GM12878 (cell line): ENCODE measurements around the gene HMMR. TPM values are rescaled to one million over a fixed set of nuclear protein-coding genes. Genes with fewer than 3 reads are reported as not detected.

Experiments used
- ATAC-seq: fragments of 200-7000 bp; cut with Tn5 transposase; 3 replicates; pipeline ENCODE4 v1.9.1; 2020; ENCODE audit warnings: mild to moderate bottlenecking, moderate library complexity
- BruUV-seq: library from RNA; stranded (reverse); fragments of 400-500 nt; replicated peaks from 2 replicates; lab custom pipeline; 2021; lab: Mats Ljungman, UMichigan
- CTCF ChIA-PET: fragments of 300-600 bp; sonication (Branson Sonifier 250); formaldehyde crosslinking; extraction: SDS; loops from one replicate; lab custom pipeline; 2021; ENCODE audit warnings: inconsistent platforms; lab: Yijun Ruan, JAX
- POLR2A ChIA-PET: fragments of 350-600 bp; formaldehyde crosslinking; extraction: SDS; loops from one replicate; lab custom pipeline; 2021; ENCODE audit warnings: inconsistent platforms; lab: Charles Lee
- RAD21 ChIA-PET: fragments of 300-600 bp; sonication (Branson Sonifier 250); formaldehyde crosslinking; loops from one replicate; lab custom pipeline; 2023; ENCODE audit warnings: antibody characterized with exemption; ENCODE audit not compliant: unreplicated experiment; lab: Charles Lee
- SMC1A ChIA-PET: fragments of 300-600 bp; sonication (Branson Sonifier 250); formaldehyde crosslinking; loops from one replicate; lab custom pipeline; 2023; ENCODE audit not compliant: unreplicated experiment, uncharacterized antibody; lab: Charles Lee
- DNase-seq: peaks from one replicate; pipeline ENCODE4 v3.0.0-alpha.2; 2011; ENCODE audit warnings: low read depth, low spot score
- FAIRE-seq: peaks from 3 replicates; lab custom pipeline; 2011; peaks lifted over from hg19 to GRCh38; lab: Jason Lieb, UNC
- H2AFZ ChIP-seq: 2 replicates; pipeline ENCODE4 v1.6.0; 2011; ENCODE audit warnings: low read depth, low read length, control low read depth; ENCODE audit not compliant: control insufficient read depth
- H3K27ac ChIP-seq: 2 replicates; pipeline ENCODE4 v1.5.1; 2011; ENCODE audit warnings: control low read depth; ENCODE audit not compliant: control insufficient read depth, insufficient read depth
- H3K27me3 ChIP-seq, 2 experiments: replicated peaks in 1 of 2; 2 replicates each; pipeline versions ENCODE4 v1.6.0 to v1.6.1; 2011; ENCODE audit warnings: low read length in 1 of 2; ENCODE audit not compliant: control insufficient read depth in 2 of 2, insufficient read depth in 2 of 2
- H3K36me3 ChIP-seq, 2 experiments: 2 replicates each; pipeline ENCODE4 v1.5.1; 2011; ENCODE audit warnings: low read length in 1 of 2; ENCODE audit not compliant: control insufficient read depth in 2 of 2, insufficient read depth in 2 of 2
- H3K4me1 ChIP-seq: 2 replicates; pipeline ENCODE4 v1.6.1; 2011; ENCODE audit warnings: mild to moderate bottlenecking, low read length, moderate library complexity, mixed read lengths; ENCODE audit not compliant: control insufficient read depth, insufficient read depth
- H3K4me2 ChIP-seq: 2 replicates; pipeline ENCODE4 v1.6.0; 2011; ENCODE audit warnings: control low read depth; ENCODE audit not compliant: control insufficient read depth, insufficient read depth
- H3K4me3 ChIP-seq: fragments of 200-600 bp; sonication (generic); 2 replicates; pipeline ENCODE4 v1.5.1; 2016
- H3K79me2 ChIP-seq: 2 replicates; pipeline ENCODE4 v1.6.0; 2011; ENCODE audit warnings: low read length; ENCODE audit not compliant: control insufficient read depth, insufficient read depth
- H3K9ac ChIP-seq: 2 replicates; pipeline ENCODE4 v1.8.0; 2011; ENCODE audit warnings: low read length, control low read depth, mixed read lengths; ENCODE audit not compliant: control insufficient read depth, insufficient read depth
- H3K9me3 ChIP-seq: replicated peaks from 3 replicates; pipeline ENCODE4 v1.5.1; 2011; ENCODE audit warnings: mild to moderate bottlenecking, low read length; ENCODE audit not compliant: control insufficient read depth, insufficient read depth
- H4K20me1 ChIP-seq: 2 replicates; pipeline ENCODE4 v1.6.0; 2011; ENCODE audit not compliant: control insufficient read depth, insufficient read depth
- ASH2L ChIP-seq: fragments of 300-600, 200-600 bp; sonication (generic); IDR thresholded peaks from 2 replicates; pipeline ENCODE4 v1.6.1; 2017; ENCODE audit warnings: low read depth, mild to moderate bottlenecking, borderline replicate concordance
- CHD4 ChIP-seq: fragments of 200-600 bp; sonication (generic); IDR thresholded peaks from 2 replicates; pipeline ENCODE4 v1.6.1; 2016; ENCODE audit warnings: mild to moderate bottlenecking
- EED ChIP-seq: sonication (generic); IDR thresholded peaks from 2 replicates; pipeline ENCODE4 v1.6.1; 2016; ENCODE audit warnings: antibody characterized with exemption, low read depth
- GATAD2B ChIP-seq: fragments of 450-650 bp; conservative IDR thresholded peaks from 2 replicates; pipeline ENCODE4 v1.6.1; 2017; ENCODE audit warnings: low read depth, mild to moderate bottlenecking, moderate library complexity
- NR2F1 ChIP-seq: fragments of 450-650 bp; conservative IDR thresholded peaks from 2 replicates; pipeline ENCODE4 v1.6.1; 2017; ENCODE audit warnings: mild to moderate bottlenecking
- RAD21 ChIP-seq: IDR thresholded peaks from 2 replicates; pipeline ENCODE4 v1.6.1; 2011; ENCODE audit warnings: mild to moderate bottlenecking, low read depth, low read length, moderate library complexity; ENCODE audit not compliant: insufficient read depth
- RFX5 ChIP-seq: IDR thresholded peaks from 2 replicates; pipeline ENCODE4 v1.6.1; 2011; ENCODE audit warnings: low read depth, low read length, improper control_type of control experiment
- RUNX3 ChIP-seq: IDR thresholded peaks from 2 replicates; pipeline ENCODE4 v1.6.1; 2012; ENCODE audit warnings: low read length, inconsistent platforms
- TARDBP ChIP-seq: IDR thresholded peaks from 2 replicates; pipeline ENCODE4 v1.6.1; 2016; ENCODE audit warnings: borderline replicate concordance
- WGBS: methylation state at CpG from one replicate; pipeline ENCODE4 v1.1.6; 2016; ENCODE audit warnings: low lambda C conversion rate; ENCODE audit not compliant: insufficient replicate concordance, insufficient coverage; ENCODE audit errors: missing lambda C conversion rate; 5-methylcytosine and 5-hydroxymethylcytosine counted together
- in situ Hi-C: fragments of 300-500 bp; cut with MboI; formaldehyde crosslinking; loops from 9 replicates; pipeline ENCODE4 v1.14.3; 2018; ENCODE audit warnings: mixed read lengths
- intact Hi-C: fragments of 100-400 bp; cut with micrococcal nuclease; formaldehyde crosslinking; loops from one replicate; pipeline ENCODE4 v1.14.2; 2022; ENCODE audit not compliant: unreplicated experiment
- polyA plus RNA-seq, 11 experiments: library from polyadenylated mRNA; depleted of rRNA in 4 of 11; unstranded in 6 of 11; stranded (reverse) in 5 of 11; fragments of >200 nt; fragmentation: Nextera tagmentation in 4 of 11; fragmentation: Illumina TruSeq in 1 of 11; extraction: Ambion mirVana in 4 of 11; extraction: Trizol in 1 of 11; gene quantifications; 1 replicate in 1 of 11; 2 replicates in 10 of 11; pipeline versions ENCODE4 v1.2.1 to v1.2.3, GENCODE V29; 2011 to 2016; ENCODE audit warnings: inconsistent platforms in 2 of 11, missing spikeins in 2 of 11, low read depth in 1 of 11
- total RNA-seq, 4 experiments: library from RNA; depleted of rRNA in 3 of 4; stranded (reverse); fragments of >200 nt in 3 of 4; fragmentation: Illumina TruSeq in 1 of 4; extraction: Trizol in 1 of 4; gene quantifications; 2 replicates each; pipeline versions ENCODE4 v1.2.1 to v1.2.3, GENCODE V29; 2013 to 2021
- TF ChIP-seq, protein P1 (sequence below): fragments of 450-650 bp; IDR thresholded peaks from 2 replicates; pipeline ENCODE4 v1.6.1; 2017; ENCODE audit warnings: low read depth, mild to moderate bottlenecking, moderate library complexity
- TF ChIP-seq, protein P2 (sequence below): fragments of 450-650 bp; IDR thresholded peaks from 2 replicates; pipeline ENCODE4 v1.6.1; 2016; ENCODE audit warnings: mild to moderate bottlenecking, moderate library complexity, borderline replicate concordance
- TF ChIP-seq, protein P3 (sequence below): fragments of 450-650 bp; IDR thresholded peaks from 2 replicates; pipeline ENCODE4 v1.6.1; 2017; ENCODE audit warnings: mild to moderate bottlenecking, moderate library complexity

HMMR gene
- total and polyA plus RNA-seq, 10 of the 15 experiments (the other 5 are each of a cell fraction or from before 2014, with no cell fraction given), result 44.1 to 122 (median 64.2) TPM

DNA sequence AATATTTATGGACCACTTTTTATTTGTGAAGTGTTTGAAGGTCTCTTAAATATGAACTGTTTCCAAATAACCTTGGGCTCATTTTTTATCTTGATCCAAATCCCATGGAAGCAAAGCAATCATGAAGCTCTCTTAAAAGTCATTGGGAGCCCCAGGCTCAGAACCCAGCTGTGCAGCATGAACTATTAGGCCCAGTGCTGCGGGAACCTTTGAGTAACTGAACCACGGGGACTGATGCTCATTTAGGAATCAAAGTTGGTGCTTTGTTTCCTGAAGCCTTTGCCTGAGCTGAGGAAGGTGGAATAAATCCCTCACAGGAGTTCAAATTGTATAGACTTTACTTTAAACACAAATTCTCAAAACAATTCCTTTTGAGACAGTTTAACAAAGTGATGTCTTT, 72.8 kb downstream of the HMMR start (continued):
- TF ChIP-seq, protein P1, sequence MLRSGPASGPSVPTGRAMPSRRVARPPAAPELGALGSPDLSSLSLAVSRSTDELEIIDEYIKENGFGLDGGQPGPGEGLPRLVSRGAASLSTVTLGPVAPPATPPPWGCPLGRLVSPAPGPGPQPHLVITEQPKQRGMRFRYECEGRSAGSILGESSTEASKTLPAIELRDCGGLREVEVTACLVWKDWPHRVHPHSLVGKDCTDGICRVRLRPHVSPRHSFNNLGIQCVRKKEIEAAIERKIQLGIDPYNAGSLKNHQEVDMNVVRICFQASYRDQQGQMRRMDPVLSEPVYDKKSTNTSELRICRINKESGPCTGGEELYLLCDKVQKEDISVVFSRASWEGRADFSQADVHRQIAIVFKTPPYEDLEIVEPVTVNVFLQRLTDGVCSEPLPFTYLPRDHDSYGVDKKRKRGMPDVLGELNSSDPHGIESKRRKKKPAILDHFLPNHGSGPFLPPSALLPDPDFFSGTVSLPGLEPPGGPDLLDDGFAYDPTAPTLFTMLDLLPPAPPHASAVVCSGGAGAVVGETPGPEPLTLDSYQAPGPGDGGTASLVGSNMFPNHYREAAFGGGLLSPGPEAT, result no peak
- no peak for TF ChIP-seq CHD4
- no peak for TF ChIP-seq TARDBP
- no peak for TF ChIP-seq EED
- TF ChIP-seq RFX5, result no peak
- TF ChIP-seq, all 136 proteins: peak for 0

DNA sequence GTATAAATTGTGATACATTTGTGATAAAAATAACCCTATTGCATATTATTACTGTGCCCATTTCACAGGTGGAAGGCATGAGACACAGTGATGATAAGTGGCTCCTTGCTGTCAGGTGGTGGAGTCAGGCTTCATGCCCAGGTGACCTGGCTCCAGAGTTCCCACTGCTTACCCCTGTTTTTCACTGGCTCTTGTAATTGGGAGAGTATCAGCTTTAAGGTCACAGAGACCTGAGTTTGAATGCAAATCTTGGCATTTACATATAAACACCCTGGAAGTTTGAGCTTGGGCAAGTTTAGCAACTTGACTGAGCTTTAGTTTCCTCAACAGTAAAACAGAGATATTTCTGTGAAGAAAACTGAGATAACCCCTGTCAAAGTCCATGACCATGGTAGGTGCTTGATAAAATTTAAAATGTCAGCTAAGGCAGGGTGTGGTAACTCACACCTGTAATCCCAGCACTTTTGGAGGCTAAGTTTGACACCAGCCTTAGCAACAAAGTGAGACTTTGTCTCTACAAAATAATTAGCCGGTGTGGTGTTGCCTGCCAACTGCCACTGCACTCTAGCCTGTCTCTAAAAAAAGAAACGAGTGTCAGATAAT, 74.2 kb downstream of the HMMR start:
- no peaks in the 10 kb centered on the region for H3K9me3 ChIP-seq
- no peaks in the 10 kb centered on the region for H3K36me3 ChIP-seq
- in situ Hi-C loops (no loop called here), intact Hi-C loops (no loop called here)
- no peak; the same call in 2 of the 3 replicates for ATAC-seq
- SMC1A ChIA-PET, result interaction anchor here (1.1 kb wide), 1 partner anchor 12 kb away, joined by 3 read pairs; no protein-coding TSS in a partner anchor
- no peaks in the 10 kb centered on the region for H3K27me3 ChIP-seq
- H3K9ac ChIP-seq, result no peak overlapping the region
- CTCF ChIA-PET, result no interaction called here
- H4K20me1 ChIP-seq, result no peaks in the 10 kb centered on the region
- FAIRE-seq, result no peak
- no peaks in the 10 kb centered on the region for H3K4me1 ChIP-seq
- H3K4me3 ChIP-seq, result no peak overlapping the region
- POLR2A ChIA-PET, result no interaction called here
- no peak overlapping the region for H3K4me2 ChIP-seq
- 0% methylated on average over 2 of the region's 2 CpGs for WGBS
- DNase-seq, result no peak
- BruUV-seq, result no TSS peak
- H3K27ac ChIP-seq, result no peak overlapping the region
- H2AFZ ChIP-seq, result no peak overlapping the region
- RAD21 ChIA-PET, result no interaction called here
- no peaks in the 10 kb centered on the region for H3K79me2 ChIP-seq
- TF ChIP-seq, protein P2, sequence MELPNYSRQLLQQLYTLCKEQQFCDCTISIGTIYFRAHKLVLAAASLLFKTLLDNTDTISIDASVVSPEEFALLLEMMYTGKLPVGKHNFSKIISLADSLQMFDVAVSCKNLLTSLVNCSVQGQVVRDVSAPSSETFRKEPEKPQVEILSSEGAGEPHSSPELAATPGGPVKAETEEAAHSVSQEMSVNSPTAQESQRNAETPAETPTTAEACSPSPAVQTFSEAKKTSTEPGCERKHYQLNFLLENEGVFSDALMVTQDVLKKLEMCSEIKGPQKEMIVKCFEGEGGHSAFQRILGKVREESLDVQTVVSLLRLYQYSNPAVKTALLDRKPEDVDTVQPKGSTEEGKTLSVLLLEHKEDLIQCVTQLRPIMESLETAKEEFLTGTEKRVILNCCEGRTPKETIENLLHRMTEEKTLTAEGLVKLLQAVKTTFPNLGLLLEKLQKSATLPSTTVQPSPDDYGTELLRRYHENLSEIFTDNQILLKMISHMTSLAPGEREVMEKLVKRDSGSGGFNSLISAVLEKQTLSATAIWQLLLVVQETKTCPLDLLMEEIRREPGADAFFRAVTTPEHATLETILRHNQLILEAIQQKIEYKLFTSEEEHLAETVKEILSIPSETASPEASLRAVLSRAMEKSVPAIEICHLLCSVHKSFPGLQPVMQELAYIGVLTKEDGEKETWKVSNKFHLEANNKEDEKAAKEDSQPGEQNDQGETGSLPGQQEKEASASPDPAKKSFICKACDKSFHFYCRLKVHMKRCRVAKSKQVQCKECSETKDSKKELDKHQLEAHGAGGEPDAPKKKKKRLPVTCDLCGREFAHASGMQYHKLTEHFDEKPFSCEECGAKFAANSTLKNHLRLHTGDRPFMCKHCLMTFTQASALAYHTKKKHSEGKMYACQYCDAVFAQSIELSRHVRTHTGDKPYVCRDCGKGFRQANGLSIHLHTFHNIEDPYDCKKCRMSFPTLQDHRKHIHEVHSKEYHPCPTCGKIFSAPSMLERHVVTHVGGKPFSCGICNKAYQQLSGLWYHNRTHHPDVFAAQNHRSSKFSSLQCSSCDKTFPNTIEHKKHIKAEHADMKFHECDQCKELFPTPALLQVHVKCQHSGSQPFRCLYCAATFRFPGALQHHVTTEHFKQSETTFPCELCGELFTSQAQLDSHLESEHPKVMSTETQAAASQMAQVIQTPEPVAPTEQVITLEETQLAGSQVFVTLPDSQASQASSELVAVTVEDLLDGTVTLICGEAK, result no peak
- TF ChIP-seq RUNX3 (no peak), GATAD2B (no peak), NR2F1 (no peak), ASH2L (no peak), RAD21 (no peak)
- TF ChIP-seq, protein P3, sequence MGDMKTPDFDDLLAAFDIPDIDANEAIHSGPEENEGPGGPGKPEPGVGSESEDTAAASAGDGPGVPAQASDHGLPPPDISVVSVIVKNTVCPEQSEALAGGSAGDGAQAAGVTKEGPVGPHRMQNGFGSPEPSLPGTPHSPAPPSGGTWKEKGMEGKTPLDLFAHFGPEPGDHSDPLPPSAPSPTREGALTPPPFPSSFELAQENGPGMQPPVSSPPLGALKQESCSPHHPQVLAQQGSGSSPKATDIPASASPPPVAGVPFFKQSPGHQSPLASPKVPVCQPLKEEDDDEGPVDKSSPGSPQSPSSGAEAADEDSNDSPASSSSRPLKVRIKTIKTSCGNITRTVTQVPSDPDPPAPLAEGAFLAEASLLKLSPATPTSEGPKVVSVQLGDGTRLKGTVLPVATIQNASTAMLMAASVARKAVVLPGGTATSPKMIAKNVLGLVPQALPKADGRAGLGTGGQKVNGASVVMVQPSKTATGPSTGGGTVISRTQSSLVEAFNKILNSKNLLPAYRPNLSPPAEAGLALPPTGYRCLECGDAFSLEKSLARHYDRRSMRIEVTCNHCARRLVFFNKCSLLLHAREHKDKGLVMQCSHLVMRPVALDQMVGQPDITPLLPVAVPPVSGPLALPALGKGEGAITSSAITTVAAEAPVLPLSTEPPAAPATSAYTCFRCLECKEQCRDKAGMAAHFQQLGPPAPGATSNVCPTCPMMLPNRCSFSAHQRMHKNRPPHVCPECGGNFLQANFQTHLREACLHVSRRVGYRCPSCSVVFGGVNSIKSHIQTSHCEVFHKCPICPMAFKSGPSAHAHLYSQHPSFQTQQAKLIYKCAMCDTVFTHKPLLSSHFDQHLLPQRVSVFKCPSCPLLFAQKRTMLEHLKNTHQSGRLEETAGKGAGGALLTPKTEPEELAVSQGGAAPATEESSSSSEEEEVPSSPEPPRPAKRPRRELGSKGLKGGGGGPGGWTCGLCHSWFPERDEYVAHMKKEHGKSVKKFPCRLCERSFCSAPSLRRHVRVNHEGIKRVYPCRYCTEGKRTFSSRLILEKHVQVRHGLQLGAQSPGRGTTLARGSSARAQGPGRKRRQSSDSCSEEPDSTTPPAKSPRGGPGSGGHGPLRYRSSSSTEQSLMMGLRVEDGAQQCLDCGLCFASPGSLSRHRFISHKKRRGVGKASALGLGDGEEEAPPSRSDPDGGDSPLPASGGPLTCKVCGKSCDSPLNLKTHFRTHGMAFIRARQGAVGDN, result no peak
